ELF-1 (cell line): ENCODE results near the gene CPA3.

Experiments
- DNase-seq: peaks from one replicate; pipeline ENCODE4 v3.0.0-alpha.2; 2016; ENCODE audit warnings: low read depth, low spot score

Gene CPA3, protein sequence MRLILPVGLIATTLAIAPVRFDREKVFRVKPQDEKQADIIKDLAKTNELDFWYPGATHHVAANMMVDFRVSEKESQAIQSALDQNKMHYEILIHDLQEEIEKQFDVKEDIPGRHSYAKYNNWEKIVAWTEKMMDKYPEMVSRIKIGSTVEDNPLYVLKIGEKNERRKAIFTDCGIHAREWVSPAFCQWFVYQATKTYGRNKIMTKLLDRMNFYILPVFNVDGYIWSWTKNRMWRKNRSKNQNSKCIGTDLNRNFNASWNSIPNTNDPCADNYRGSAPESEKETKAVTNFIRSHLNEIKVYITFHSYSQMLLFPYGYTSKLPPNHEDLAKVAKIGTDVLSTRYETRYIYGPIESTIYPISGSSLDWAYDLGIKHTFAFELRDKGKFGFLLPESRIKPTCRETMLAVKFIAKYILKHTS

GRCh38 chr3:148865049-148865448 is at the start of gene CPA3:
CPA3 (plus strand) TSS chr3:148865296; CDS start chr3:148865308, 12 bp downstream.
- DNase-seq, result no peak

GRCh38 chr3:148815316-148816110 is 49.6 kb upstream of the CPA3 start:
- no peak for DNase-seq

- no peak for DNase-seq
Observed at GRCh38 chr3:148816427-148816826, 48.7 kb upstream of the CPA3 start.

GRCh38 chr3:148816981-148817525 is 48.0 kb upstream of the CPA3 start:
- no peak for DNase-seq

DNA sequence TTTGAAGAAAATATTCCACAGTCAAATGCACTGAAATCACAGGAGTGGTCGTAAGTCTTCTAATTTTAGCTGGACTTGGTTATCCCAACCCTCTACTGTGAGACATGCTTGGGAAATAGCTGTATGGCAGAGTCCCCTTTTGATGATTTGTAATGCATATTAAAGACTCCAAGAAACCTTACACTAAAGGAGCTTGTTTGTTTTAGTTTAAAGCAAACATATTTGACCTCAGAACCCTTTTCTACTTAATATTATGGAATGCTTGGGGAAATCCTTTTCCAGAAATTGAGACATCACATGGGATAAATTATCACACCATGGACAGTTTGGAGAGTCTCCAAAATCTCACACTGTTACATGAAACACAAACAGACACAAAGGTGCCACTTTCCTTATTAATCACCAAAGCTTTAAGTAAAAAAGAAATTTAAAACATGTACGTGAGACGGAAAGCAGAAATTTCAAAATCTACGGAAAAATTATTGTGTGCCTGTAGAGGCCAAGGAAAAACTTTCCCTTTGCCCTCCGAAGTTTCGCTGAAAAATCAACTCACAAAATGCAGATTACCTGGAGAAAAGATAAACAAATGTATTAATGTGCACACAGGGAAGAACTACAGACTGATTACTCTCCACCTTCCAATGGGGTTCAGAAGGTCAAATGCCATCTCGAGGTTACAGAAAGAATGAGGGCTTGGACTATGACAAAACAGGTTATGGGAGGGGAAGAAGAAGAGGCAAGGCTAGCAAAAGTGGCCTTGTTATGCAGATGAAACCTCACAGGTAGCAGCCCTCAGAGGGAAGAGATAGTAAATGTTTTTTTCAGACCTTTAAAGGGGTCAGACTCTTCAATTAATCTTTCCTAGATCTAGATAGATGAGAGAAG is 44.5 kb upstream of the CPA3 start:
- peak; percentile 10 for DNase-seq

DNA sequence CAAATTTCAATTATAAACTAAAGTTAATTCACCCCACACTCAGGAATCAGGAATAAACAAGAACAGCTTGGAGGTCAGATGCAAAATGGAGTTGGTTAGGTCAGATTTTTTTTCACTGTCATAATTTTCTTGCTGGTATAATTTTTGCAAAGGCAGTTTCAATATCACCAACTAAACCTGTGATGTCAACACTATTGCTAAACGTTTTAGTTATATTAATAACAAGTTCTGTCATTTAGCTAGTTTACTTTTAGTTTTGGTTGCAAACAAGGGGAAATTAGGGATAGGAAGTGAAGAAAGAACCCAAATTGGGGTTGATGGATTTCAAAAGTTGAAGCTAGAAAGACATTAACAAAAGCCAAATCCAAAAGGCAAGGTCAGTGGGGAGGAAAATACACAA is 42.1 kb upstream of the CPA3 start:
- DNase-seq, result no peak

GRCh38 chr3:148825476-148825875 is 39.6 kb upstream of the CPA3 start:
- no peak for DNase-seq

GRCh38 chr3:148827585-148827984 is 37.5 kb upstream of the CPA3 start, which contains the start of gene CPB1:
CPB1 (plus strand) TSS chr3:148827811; CDS start chr3:148827824, 13 bp downstream.
- no peak for DNase-seq

GRCh38 chr3:148828136-148828690 is 36.9 kb upstream of the CPA3 start:
- DNase-seq, result no peak

DNA sequence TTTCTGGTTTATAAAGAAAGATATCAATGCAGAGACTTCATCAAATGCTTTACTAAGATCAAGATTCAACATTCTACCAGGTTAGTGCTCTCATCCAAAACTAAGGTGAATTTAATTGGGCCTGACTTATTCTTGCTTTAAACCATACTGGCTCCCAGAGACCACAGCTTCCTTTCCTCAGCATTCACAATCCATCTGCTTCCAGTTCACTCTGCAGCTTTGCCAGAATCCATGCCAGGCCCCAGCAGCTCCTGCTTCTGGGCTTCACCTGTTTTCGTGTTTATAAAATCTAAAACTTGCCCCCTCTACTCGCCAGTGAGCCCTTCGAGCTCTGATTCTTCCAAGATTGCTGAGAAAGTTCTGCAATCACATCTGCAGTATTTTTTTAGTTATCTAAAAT is 35.2 kb upstream of the CPA3 start:
- DNase-seq, result no peak

GRCh38 chr3:148833223-148833622 is 31.9 kb upstream of the CPA3 start:
- no peak for DNase-seq

DNA sequence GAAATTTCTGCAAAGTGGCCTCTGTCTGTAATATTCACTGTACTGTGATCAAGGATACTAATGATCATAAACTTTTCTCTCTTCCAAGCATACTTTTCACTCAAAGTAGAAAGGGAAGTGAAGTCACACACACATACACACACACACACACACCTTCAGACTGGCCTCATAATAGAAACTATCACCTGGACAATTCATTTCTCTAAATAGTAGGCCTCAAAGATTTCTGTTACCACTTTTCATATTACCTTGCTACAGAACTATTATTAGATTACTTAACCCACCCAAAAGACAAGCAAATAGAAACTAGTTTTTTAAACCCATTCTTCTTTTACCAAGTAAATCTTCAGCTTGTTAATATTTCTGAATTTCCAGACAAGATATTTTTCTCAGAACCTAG is 25.3 kb upstream of the CPA3 start:
- no peak for DNase-seq

DNA sequence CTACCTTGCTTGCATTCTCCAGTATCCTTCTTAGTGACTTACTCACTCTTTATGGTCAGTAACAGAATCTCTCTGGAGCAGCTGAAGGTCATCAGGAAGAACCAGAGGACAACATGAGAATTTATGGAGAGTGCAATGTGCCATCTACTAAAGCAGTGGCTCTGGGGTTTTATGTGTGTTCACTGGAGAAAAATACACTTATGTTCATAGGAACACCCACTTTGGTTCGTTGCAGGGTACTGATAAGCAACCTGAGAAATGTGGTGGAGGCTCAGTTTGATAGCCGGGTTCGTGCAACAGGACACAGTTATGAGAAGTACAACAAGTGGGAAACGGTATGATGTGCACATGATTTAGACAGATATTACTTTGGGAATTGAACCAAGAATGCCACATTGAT is 24.6 kb upstream of the CPA3 start:
- no peak for DNase-seq

DNA sequence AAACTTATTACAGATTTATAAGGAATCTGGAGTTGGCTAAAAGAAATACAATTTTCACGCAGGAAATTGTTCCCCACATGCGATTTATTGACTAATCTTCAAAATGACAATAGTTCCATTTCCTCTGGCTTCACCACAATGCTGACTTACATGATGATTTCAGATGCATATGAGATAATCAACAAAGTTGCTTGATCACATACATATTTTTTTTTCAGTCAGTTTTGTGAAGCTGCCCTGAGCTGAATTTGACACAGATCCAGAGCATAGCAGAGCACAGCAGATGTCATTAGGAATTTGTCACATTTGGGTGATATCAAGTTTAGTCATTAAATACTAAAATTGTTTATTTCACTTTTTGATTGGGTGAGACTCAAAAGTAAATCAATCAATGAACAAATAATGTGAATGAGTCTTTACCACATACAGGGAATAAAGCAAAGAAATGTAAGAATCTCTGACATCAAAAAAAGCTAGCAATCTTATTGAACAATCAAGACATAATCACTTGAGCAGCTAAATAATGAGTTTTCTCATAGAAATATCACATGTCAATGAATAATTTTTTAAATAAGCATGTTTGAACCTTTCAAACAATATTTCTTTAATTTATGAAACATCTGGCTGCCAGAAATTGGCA is 19.2 kb upstream of the CPA3 start:
- DNase-seq, result no peak

- no peak for DNase-seq
Observed at GRCh38 chr3:148847351-148847750, 17.7 kb upstream of the CPA3 start.

- no peak for DNase-seq
Observed at GRCh38 chr3:148848410-148848809, 16.7 kb upstream of the CPA3 start.

DNA sequence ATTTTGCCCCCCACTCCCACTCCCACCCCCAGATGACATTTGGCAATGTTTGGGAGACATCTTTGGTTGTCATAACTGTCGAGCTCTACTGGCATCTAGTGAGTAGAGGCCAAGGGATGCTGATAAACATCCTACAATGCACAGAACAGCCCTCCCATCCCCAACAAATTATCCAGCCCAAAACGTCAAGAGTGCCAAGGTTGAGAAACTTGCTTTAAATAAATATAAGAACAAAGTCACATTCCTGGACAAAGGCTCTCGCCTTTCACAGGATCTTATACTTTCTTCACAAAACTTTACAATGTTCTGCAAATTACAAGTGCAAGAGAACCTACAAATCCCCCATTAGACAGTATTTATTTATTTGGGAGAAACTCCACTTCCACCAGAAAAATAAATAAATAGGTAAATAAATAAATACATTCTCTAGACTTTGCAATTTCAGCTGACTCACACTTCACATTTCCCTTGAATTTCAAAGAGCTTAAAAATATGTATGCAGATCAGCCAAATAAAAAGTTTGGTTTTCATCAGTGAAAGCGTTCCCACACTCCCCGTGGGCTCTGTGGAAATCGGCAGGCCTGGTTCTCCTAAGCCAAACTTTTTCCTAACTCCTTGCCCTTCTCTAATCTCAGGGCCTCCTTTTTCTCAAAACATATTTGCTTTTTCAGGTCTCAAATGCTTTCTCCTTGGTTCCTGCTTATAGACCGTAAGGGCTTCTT is 12.7 kb upstream of the CPA3 start:
- no peak for DNase-seq

DNA sequence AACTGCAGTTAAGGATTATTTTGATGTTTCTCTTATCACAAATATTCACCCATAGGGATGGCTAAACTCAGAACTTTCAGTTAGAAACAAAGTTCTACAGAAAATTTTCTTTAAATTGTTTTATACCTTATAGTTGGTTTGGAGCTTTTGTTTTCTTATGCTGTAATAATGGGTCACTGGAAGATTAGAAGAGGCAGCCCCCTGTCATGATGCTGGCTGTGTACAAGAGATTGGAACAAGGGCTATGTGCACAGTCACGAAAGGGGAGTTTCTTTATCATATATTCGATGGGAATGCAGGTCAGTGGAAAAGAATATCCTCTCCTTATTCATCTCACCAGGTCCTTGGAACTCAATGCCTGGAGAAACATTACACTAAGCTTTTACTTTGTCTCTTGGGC is 12.0 kb upstream of the CPA3 start:
- no peak for DNase-seq

GRCh38 chr3:148854061-148854460 is 11.0 kb upstream of the CPA3 start:
- no peak for DNase-seq

- DNase-seq, result no peak
Observed at GRCh38 chr3:148856384-148856783, 8.7 kb upstream of the CPA3 start.
